GM18861 (cell line): ENCODE results near the gene EIF3A.

ENCODE experiments used
- ATAC-seq: cut with Tn5 transposase; IDR thresholded peaks from one replicate; pipeline ENCODE4 v1.9.1; 2021; ENCODE audit not compliant: unreplicated experiment

The EIF3A gene

DNA sequence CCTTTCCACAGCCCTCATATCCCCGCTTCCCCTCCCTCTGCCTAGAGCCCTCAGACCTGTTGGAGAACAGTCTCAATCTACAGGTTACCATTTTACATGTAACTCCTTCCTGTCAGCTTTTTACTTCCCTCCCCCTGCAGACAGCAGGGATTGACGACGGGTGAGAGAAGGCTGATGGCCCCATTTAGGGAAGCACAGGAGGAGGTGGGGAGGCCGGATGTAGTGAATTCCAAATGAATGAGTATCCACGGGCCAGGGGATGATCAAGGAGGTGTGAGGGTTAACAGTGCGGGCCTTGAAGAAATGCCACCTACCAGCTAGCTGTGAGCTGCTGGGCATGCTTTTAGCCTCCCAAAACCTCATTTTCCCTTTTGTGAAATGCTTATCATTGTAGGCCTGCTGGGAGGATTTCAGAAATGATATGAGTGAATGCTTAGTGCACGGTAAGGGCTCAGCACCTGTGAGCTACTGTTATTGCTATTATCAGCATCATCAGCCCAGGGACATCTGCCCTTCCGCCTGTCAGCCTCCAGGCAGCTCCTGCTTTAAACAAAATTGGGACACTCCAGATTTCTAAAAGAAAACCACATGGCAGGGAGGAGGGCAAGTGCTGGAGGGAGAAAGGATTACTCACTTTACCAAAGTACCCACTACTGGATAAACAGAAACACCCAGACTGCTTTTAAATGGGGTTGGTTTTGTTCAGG is 57.6 kb downstream of the EIF3A start:
- ATAC-seq = no peak

DNA sequence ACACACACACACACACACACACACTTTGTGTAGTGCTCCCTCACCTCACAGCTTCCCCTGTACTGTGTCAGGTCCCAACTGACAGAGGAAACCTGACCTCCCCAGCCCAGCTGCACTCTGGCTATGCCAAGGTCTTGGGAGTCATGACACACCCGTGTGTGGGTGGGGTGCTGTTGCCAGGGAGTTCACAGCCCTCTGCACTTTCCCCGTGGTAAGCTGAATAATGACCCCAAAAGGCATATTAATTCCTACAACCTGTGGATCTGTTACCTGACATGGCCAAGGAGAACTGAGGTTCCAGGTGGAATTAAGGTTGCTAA is 60.0 kb downstream of the EIF3A start:
- no peak for ATAC-seq

DNA sequence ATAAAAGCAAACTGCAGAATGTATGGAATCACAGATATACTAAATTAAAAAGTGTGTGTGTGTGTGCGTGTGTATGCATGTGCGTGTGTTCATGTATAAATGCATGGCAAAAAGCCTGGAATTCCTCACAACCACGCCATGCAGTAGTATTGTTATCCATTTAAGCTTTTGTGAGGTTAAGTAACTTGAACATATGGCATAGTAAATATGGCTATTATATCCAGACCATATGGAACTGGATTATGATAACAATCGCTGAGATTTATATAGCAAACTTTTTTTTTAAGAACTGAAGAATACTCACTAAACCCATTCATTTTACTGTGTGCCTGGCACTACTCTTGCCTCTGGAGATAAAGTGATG is 73.4 kb downstream of the EIF3A start:
- ATAC-seq = no peak

DNA sequence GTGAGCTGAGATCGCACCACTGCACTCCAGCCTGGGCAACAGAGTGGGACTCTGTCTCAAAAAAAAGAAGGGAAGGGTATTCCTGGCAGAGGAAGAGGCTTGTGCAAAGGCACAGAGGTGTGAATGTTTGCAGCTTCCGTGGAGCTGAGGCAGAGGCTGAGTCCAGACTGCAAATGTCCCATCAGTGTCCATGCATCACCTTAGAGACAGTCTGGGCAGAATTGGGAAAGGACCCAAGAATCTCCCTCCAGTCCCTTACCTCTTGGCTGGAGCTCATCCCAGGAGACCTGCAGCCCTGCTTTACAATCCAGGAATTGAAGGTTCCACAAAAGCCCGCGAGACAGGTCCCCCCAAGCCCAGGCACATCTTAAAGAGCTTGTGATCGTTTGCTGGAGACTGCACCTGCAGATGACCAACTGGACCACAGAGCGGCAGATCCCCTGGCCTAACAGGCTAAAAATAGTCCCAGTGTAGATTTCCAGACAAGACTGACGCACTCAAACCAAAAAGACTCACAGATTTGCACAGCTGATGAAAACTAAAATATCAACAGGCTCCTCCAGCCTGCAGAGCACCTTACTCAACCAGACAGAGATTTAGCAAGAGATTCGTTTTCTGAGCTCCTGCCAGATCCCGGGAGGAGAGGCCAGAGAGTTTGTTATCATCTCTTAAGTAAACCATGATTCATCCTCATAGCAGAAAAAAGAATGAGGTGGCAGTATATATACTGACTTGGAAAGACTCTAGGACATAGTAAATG is 74.0 kb downstream of the EIF3A start:
- ATAC-seq = no peak

DNA sequence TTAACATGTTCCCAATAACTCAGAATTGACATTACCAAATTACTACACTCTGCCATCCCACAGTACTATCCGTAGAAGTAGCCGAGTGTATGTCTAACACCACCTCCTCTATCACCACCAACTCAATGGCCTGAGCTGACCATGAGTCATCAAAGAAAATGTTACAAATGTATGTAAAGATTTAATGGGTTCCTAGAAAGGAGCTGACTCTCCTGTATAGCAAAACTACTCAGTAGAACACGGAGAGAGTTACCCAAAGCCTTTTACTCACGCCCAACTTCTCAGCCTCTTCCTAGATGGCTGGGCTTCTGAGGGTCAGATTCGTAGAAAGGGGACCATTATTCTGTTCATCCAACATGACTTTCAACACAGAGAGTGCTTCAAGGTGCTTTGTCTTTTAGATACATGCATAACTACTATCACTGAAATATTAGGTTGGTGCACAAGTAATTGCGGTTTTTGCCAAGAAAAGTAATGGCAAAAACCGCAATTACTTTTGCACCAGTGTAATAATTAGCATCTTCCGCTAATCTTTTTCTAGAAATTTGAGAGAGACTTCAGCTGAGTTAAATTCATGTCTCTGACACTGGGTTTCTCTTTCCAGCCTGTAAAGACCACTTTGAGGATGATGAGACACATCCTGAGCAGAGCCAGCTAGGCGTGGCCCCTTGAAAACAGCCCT is 75.1 kb downstream of the EIF3A start:
- no peak for ATAC-seq

DNA sequence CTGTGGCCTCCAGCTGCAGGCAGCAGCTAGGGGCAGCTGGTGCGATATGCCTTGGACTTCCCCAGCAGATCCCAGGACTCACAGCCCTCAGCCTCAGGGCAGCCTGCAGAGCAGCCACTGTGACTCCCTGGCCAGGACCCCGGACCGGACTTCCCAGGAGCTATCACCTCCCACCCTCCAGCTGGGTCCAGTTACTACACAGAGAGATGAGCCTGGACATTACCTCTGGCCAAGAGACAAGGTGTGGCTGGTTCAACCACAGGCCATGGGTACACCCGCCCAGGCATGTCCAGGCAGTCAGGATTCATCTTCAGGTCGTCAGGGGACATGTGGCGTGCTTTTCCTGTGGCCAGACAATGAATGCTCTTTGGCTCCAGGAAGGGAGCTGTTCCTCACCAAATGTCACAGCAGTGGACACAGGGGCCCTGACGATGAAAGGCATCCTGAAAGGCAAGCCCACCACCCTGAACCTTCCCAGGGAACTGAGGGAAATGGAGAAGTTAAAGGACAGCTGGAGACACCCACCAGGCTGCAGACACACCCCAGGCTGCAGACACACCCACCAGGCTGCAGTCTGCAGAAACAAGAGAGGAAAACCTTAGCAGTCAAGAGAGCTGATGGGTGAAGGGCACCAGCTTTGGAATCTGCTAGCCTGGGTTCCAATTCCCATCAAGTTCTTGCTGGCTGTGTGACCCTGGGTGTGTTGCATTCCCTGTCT is 76.9 kb downstream of the EIF3A start:
- no peak for ATAC-seq

DNA sequence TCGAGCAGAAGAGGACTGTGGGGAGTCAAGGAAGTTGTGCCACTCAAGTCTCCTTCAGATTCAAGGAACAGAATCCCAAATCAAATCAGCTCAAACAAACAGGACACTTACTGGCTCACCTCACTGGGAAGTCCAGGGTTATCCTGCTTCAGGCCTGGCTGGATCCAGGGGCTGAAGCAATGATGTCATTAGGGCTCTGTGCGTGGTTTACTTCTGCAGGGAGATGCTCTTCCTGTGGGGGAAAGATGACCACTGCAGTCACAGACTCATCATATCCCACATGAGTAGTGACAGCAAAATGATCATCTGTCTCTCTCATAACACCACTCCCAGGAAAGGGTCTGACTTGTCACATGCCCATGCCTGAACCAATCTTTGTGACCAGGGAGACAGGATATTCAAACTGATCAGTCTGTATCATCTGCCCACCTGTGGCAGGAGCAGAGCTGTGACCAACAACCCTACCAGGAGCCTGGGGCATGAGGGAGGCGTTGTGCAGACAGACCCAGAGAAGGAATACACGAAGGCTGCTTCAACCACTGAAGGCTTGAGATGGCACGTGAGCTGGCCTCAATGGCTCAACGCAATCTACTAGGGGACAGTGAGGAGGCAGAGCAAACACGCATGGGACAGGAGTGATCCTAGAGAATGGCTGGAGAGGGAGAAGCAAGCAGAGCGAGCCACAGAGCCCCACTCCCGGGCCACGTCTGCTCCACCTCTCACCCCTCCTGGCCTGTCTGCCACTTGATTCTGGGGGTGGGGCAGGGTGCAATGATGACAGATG is 78.7 kb downstream of the EIF3A start:
- no peak for ATAC-seq

DNA sequence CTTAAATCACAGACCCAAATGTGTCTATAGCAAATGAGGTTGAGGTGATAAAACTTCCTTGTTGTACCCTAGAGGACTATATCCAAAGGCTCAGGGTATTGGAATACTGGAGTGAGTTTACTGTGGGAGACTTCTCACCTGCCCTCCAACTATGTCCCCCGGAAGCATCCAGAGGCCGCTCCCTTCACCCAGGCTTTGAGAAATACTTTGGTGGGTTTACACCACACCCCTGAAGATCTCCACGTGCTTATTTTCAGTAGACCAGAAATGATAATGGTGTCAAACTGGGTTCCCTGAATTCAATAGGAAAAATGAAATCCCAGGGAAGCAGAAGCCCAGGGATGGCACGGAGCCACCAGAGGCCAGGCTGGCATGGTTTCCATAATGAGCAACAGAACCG is 82.4 kb downstream of the EIF3A start:
- ATAC-seq = no peak

DNA sequence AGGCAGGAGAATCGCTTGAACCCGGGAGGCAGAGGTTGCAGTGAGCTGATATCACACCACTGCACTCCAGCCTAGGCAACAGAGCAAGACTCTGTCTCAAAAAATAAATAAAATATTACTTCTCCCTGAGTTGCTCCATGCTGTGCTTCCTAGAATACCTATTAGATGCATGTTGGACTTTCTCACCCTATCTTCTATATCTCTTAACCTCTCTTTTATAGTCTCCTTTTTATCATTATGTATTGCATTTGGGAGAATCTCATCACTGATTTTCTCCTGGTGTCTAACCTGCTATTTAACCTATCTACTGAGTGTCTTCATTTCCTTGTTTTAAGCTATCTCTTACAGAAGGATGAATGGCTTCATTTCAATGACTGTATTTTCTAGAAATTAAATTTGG is 83.2 kb downstream of the EIF3A start:
- ATAC-seq = no peak

DNA sequence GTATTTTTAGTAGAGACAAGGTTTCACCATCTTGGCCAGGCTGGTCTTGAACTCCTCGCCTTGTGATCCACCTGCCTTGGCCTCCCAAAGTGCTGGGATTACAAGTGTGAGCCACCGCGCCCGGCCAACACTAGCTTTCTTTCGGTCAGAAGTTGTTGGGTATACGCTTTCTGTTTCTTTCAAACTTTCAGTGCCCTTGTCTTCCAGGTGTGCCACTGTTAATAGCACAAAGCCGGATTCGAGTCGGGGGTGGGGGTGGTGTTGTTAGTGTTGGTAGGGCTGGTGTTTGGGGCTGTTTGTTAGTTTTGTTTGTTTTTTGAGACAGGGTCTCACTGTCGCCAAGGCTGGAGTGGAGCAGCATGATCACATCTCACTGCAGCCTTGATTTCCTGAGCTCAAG is 84.9 kb downstream of the EIF3A start:
- ATAC-seq = no peak

DNA sequence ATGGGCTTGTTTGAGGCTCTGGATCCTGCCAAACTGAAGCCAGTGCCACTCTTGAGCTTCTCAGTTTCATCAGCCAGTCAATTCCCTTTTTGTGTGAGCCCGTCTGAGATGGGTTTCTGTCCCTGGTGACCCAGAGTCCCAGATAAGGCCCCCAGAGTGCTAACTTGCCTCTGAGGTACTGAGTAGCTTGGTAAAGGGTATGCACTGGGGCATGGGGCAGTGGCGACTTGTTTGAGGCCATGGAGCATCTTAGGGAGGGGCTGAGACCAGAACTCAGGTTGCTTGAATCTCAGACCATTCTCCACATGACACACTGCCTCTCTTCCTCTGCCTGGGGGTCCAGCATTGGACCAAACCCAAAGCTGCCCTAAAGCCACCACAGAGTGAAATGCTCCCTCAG is 86.3 kb downstream of the EIF3A start:
- ATAC-seq = no peak

DNA sequence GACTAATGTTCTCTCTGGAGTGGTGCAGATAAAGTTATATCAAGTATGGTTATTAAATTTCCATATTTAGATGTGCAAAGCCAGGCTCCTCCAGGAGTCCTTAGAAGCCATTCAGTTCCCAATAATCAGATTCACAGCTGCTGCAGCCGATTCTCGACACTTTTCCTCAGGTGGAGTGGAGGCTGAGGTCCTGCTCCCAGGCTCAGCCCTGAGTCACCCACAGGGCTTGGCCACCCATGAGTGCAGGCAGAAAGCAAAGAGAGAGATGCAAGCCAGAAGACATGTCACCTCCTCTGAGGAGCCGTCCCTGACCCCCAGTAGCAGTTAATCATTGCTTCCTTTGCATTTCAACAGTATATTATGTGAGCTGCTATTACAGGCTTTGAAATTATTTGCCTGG is 87.4 kb downstream of the EIF3A start:
- no peak for ATAC-seq

DNA sequence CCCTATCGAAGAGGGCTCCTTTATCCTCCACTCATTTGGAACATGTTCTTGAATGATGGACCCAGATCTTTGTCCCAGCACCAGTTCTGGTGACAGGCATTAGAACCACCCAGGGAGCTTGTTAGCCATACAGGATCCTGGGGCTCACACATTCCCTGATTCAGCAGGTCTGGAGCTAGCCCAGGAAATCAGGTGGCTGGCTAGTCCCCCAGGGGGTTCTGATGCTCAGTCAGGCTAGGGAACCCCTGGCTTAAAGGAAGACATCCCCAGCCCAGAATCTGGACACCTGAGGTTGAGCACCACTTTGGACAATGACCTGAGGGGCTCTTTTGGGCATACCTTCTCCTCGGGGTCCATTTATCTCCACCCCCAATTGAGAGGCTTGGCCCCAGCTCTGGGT is 88.1 kb downstream of the EIF3A start:
- no peak for ATAC-seq

DNA sequence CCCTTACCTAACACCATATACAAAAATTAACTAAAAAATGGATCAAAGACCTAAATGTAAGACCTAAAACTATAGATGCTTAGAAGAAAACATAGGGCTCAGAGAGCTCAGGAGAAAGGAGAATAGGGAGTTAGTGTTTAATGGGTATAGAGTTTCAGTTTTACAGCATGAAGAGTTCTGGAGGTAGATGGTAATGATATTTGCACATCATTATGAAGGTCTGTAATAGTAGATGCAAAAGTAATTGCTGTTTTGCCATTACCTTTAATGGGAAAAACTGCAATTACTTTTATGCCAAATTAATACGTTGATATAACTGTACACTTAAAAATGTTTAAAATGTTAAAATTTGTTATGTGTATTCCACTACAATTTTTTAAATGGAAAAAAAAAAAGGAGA is 90.3 kb downstream of the EIF3A start:
- ATAC-seq = no peak

DNA sequence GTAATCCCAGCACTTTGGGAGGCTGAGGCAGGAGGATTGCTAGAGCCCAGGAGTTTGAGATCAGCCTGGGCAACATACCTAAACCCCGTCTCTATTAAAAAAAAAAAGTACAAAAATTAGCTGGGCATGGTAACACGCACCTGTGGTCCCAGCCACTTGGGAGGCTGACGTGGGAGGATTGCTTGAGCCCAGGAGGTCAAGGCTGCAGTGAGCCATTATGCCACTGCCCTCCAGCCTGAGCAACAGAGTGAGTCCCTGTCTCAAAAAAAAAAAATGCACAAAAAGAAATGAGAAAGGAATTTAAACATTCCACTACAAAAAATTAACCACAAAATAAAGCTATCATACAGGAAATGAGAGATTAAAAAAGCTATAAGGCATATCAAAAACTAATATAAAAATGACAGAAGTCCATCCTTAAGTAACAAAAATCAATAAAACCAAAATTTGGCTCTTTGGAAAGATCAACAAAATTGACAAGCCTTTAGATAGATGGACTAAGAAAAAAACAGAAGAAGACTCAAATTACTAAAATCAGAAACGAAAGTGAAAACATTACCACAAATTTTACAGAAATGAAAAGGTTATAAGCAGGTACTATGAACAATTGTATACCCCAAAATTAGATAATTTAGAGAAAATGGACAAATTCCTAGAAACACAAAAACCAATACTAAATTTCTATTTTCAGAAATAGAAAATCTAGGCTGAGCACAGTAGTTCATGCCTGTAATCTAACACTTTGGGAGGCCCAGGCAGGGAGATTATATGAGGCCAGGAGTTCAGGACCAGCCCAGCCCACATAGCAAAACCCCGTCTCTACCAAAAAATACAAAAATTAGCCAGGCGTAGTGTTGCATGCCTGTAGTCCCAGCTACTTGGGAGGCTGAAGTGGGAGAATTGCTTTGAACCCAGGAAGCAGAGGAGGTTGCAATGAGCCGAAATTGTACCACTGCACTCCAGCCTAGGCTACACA is 93.5 kb downstream of the EIF3A start:
- peak; percentile 91 for ATAC-seq

DNA sequence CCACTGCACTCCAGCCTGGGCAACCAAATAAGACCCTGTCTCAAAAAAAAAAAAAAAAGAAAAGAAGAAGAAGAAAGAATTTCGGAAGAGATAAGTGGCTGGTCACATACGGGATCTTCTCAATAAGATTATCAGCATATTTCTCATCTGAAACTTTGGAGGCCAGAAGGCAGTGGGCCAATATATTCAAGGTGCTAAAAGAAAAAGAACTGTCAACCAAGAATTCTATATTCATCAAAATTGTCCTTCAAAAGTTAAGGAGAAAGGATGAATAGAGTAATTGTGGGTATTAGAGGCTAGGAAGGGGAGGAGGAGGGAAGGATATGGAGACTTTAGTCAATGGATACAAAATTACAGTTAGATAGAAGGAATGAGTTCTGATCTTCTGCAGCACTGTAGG is 95.0 kb downstream of the EIF3A start:
- no peak for ATAC-seq
